Measurements from ENCODE around the gene LPCAT2. TPM values are rescaled to one million over a fixed set of nuclear protein-coding genes. Genes with fewer than 3 reads are reported as not detected.

LPCAT2 gene
- total and polyA plus RNA-seq, 4 donors = 0.96 to 4.2 (median 2.7) TPM

DNA sequence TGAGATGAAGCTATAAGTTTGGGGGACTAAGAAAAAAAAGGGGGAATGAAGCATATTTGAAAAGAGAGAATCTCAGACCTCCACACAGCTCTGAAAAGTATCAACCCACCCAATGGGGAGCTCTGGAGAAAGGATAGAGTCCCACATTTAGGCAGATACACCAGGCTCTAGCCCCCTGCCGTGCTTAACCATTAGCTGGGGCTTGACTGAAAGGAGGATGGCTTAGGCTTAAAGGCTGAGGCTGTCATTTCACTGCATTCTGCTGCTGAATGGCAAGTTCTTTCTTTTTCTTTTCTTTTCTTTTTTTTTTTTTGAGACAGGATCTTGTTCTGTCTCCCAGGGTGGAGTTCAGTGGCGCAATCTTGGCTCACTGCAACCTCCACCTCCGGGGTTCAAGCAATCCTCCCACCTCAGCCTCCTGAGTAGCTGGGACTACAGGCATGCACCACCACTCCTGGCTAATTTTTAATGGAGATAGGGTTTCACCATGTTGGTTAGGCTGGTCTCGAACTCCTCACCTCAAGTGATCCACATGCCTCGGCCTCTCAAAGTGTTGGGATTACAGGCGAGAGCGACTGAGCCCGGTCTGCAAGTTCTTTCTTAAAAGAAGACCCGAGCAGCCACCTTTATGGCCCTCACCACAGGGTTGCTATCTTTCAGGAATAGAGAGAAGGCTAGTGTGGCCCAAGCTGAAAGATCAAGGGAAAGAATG lies 38.9 kb upstream of the LPCAT2 start:
- Histone ChIP-seq H3K9me3 (ENCODE audit: control insufficient read depth in 4 of 4, low read length in 3 of 4) (no peaks in the 10 kb centered on the region), H3K9ac (ENCODE audit: low read depth in 1 of 2, low read length in 2 of 2) (no peak overlapping the region)

GRCh38 chr16:55470533-55471371 lies 38.1 kb upstream of the LPCAT2 start:
- no peak overlapping the region for H3K9ac ChIP-seq (ENCODE audit: low read depth in 1 of 2, low read length in 2 of 2)
- 73% methylated on average over 7 of the region's 7 CpGs for WGBS
- DNase-seq (ENCODE audit: low spot score) = no peak
- no peaks in the 10 kb centered on the region for H3K4me1 ChIP-seq (ENCODE audit: control insufficient read depth in 4 of 4, insufficient read depth in 4 of 4, low read length in 3 of 4)
- H3K36me3 ChIP-seq (ENCODE audit: control insufficient read depth in 4 of 4, insufficient read depth in 3 of 4, low read depth in 1 of 4, low read length in 3 of 4) = no peaks in the 10 kb centered on the region
- H3K27ac ChIP-seq (ENCODE audit: low read depth in 1 of 2, low read length in 2 of 2) = no peak overlapping the region
- H3K9me3 ChIP-seq (ENCODE audit: control insufficient read depth in 4 of 4, low read length in 3 of 4) = no peaks in the 10 kb centered on the region
- no peak overlapping the region for H3K4me3 ChIP-seq (ENCODE audit: low read depth in 1 of 3, low read length in 3 of 3)
- no peaks in the 10 kb centered on the region for H3K27me3 ChIP-seq (ENCODE audit: control insufficient read depth in 4 of 4, insufficient read depth in 4 of 4, low read length in 3 of 4)
- no peak for TF ChIP-seq TAF1 (conservative IDR thresholded peaks at IDR 0.05)
- no peak for TF ChIP-seq HNF4G (IDR thresholded peaks at IDR 0.05)
- no peak for TF ChIP-seq CTCF (IDR thresholded peaks at IDR 0.05; ENCODE audit: low read depth, low read length, missing input control)
- no peak for TF ChIP-seq SP1 (IDR thresholded peaks at IDR 0.05)
- TF ChIP-seq YY1 (IDR thresholded peaks at IDR 0.05) = no peak
- no peak for TF ChIP-seq ATF3 (IDR thresholded peaks at IDR 0.05)
- TF ChIP-seq, protein P1, sequence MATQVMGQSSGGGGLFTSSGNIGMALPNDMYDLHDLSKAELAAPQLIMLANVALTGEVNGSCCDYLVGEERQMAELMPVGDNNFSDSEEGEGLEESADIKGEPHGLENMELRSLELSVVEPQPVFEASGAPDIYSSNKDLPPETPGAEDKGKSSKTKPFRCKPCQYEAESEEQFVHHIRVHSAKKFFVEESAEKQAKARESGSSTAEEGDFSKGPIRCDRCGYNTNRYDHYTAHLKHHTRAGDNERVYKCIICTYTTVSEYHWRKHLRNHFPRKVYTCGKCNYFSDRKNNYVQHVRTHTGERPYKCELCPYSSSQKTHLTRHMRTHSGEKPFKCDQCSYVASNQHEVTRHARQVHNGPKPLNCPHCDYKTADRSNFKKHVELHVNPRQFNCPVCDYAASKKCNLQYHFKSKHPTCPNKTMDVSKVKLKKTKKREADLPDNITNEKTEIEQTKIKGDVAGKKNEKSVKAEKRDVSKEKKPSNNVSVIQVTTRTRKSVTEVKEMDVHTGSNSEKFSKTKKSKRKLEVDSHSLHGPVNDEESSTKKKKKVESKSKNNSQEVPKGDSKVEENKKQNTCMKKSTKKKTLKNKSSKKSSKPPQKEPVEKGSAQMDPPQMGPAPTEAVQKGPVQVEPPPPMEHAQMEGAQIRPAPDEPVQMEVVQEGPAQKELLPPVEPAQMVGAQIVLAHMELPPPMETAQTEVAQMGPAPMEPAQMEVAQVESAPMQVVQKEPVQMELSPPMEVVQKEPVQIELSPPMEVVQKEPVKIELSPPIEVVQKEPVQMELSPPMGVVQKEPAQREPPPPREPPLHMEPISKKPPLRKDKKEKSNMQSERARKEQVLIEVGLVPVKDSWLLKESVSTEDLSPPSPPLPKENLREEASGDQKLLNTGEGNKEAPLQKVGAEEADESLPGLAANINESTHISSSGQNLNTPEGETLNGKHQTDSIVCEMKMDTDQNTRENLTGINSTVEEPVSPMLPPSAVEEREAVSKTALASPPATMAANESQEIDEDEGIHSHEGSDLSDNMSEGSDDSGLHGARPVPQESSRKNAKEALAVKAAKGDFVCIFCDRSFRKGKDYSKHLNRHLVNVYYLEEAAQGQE (IDR thresholded peaks at IDR 0.05) = no peak
- TF ChIP-seq RXRA (IDR thresholded peaks at IDR 0.05) = no peak
- no peak for TF ChIP-seq RAD21 (IDR thresholded peaks at IDR 0.05)
- no peak for TF ChIP-seq EGR1 (IDR thresholded peaks at IDR 0.05; ENCODE audit: low read depth in 2 of 2)
- no peak for TF ChIP-seq FOXA1 (IDR thresholded peaks at IDR 0.05)
- TF ChIP-seq GABPA (IDR thresholded peaks at IDR 0.05 in 1 of 2, conservative IDR thresholded peaks at IDR 0.05 in 1 of 2) = no peak
- TF ChIP-seq FOXA2 (IDR thresholded peaks at IDR 0.05) = no peak

More for the DNA sequence above, 38.9 kb upstream of the LPCAT2 start:
- TF ChIP-seq, protein P1 (IDR thresholded peaks at IDR 0.05) = no peak
- no peak for TF ChIP-seq FOXA2 (IDR thresholded peaks at IDR 0.05)
- TF ChIP-seq YY1 (IDR thresholded peaks at IDR 0.05) = no peak
- TF ChIP-seq ATF3 (IDR thresholded peaks at IDR 0.05) = no peak
- TF ChIP-seq HNF4A (conservative IDR thresholded peaks at IDR 0.05) = no peak
- TF ChIP-seq TAF1 (conservative IDR thresholded peaks at IDR 0.05) = no peak
- TF ChIP-seq RXRA (IDR thresholded peaks at IDR 0.05) = no peak
- no peak for TF ChIP-seq JUND (IDR thresholded peaks at IDR 0.05)
- TF ChIP-seq SP1 (IDR thresholded peaks at IDR 0.05) = no peak
- TF ChIP-seq FOXA1 (IDR thresholded peaks at IDR 0.05) = no peak
- H3K4me1 ChIP-seq (ENCODE audit: control insufficient read depth in 4 of 4, insufficient read depth in 4 of 4, low read length in 3 of 4) = peaks cover 0 to 4% (median 0%) of the 10 kb centered on the region in 4 donors
- H3K4me3 ChIP-seq (ENCODE audit: low read depth in 1 of 3, low read length in 3 of 3) = no peak overlapping the region
- H3K27me3 ChIP-seq (ENCODE audit: control insufficient read depth in 4 of 4, insufficient read depth in 4 of 4, low read length in 3 of 4) = no peaks in the 10 kb centered on the region
- no peaks in the 10 kb centered on the region for H3K36me3 ChIP-seq (ENCODE audit: control insufficient read depth in 4 of 4, insufficient read depth in 3 of 4, low read depth in 1 of 4, low read length in 3 of 4)
- 88% methylated on average over 9 of the region's 9 CpGs for WGBS
- no peak for DNase-seq (ENCODE audit: low spot score)
- no peak overlapping the region for H3K27ac ChIP-seq (ENCODE audit: low read depth in 1 of 2, low read length in 2 of 2)

All from liver (tissue), 9 donors.